Suppressor macrophage treated with lipopolysaccharide for 4 hours (primary cell): ENCODE data around the gene ZFP36L2.

Experiments used
- DNase-seq: peaks from one replicate; pipeline ENCODE4 v3.0.0-alpha.2; 2020

The ZFP36L2 gene

DNA sequence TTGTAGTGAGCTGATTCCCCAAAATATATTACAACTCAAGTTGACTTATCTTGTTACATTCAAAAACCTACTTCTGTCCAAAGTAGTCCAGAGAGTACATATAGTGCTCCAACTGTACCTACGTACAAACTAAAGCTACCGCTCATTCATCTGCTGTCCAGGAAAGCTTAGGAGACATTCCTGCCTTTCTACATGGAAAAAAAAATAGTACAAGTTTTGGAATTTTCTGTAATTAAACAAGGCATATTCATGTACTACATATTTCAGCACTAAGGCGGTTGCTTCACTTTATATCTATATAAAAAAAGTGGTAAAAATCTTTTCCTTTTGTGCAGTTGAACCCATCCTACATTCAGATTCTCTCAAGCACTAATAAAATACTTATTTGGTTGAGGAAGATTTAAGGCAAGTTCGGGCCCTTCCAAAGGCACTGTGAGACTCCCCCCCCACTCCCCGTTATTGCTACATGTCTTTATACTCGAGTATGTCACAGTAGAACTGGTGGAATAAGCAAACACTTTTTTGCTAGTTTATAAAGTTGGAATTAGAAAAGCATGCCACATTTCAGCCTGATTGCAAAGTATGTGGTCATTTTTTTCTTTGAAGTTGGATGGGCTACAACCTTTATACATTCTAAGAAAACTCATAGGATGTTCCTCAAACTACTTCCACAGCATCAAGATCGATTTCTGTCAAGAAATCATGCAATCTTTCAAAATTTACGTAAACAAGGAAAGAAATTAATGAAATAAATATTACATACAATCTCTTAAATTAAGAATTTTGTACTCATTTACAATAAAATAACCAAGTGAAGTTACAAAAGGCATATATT is 3.7 kb downstream of the ZFP36L2 start:
- no peak for DNase-seq

DNA sequence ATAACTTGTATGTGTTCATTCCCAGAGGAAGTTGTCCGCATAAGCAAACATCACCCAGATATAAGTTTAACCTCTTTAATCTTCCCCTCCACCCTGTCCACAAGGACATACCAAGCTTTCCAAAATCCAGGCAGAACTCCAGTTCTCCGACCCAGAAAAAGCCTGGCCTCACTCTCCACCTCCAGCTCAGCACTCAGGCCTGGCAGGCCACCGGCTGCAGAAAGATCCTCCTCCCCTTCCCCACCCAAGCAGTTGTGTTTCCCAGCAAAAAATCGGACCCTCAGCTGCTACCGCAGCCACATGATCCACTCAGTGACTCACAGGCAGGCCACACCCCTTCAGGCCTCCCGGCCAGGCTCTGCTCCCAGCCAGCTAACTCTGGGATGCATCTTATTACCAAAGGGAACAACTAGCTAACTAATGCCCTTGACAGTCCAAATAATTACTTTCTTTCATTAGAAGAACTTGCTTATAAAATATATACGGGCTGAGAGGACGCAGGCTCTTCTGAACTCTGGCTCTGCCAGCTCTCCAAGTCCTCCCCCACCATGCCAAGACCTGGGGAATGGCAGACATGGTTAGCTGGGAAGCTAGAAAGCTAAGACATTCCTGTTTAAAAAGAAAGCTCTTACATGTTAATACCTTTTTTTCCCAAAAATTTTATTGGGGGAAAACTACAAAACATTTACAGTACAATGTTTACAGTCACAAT is 4.5 kb downstream of the ZFP36L2 start:
- peak; percentile 77 for DNase-seq

DNA sequence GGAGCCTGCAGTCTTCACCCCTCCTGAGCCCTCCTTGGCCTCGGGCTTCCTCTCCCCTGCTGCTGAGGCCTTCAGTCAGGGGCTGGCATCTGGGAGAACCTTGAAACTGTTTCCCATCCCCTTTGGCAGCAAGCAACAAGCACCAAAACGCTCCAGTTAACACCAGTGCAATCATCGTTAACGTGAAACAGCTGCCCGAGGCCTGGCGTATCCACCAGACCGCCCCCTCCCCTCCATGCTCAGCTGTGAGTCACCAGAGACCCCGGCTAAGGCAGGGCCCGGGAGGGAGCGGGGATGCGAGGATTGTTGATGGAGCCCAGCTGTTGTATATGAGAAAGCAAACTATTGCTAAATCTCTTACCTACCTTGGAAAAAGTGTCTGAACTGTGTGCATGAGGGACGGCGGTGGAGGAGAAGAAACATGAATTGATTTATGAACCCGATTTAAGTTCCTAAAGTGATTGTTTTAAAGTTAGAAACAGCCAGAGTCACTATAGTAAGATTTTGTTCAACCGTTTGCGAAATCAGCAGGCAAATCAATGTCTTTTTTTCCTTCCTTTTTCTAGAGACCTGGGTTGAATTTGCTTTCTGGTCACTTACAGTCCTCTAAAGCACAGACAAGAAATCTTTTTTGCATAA is 5.2 kb downstream of the ZFP36L2 start:
- DNase-seq, result peak; percentile 40

DNA sequence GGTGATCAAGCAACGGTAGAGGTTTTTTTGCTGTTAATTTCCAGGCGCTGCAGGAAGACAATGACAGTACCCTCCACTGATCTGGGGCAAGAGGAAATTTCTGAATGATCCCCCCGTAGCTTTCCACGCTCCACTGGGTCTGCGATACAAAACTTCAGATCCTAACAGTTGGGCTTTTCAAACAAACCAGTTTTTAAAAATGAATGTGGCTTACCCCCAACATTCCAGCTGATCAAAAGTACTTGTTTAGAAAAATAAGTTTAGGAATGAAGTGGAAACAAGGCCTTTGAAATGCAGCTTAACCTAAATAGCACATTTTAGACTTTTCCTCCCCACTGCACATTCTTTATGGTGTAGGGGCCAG is 5.7 kb downstream of the ZFP36L2 start:
- no peak for DNase-seq

DNA sequence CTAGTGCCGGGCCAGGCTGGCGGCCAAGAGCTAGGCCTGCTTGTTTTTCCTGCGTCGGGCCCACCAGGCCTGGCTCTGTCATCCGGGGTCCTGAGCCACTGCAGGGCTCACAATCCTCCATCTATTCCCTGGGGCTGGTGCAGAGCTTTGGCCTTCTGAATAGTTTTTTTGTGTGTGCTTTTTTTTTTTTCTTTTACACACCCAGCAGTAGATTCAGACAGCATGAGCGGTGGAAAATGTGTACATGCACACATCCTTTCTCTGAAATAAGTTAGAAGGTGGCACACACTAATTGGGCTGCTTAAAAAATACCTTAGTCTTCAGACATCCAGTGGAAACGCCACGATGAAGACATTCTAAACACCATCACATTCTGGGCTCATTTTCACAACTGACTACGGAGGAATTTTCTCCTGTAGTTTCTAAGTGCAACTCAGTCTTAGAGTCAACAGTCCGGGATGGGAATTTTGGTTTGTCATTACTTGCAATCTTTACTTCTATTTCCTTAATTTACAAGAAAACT is 6.1 kb downstream of the ZFP36L2 start:
- DNase-seq, result peak; percentile 57

DNA sequence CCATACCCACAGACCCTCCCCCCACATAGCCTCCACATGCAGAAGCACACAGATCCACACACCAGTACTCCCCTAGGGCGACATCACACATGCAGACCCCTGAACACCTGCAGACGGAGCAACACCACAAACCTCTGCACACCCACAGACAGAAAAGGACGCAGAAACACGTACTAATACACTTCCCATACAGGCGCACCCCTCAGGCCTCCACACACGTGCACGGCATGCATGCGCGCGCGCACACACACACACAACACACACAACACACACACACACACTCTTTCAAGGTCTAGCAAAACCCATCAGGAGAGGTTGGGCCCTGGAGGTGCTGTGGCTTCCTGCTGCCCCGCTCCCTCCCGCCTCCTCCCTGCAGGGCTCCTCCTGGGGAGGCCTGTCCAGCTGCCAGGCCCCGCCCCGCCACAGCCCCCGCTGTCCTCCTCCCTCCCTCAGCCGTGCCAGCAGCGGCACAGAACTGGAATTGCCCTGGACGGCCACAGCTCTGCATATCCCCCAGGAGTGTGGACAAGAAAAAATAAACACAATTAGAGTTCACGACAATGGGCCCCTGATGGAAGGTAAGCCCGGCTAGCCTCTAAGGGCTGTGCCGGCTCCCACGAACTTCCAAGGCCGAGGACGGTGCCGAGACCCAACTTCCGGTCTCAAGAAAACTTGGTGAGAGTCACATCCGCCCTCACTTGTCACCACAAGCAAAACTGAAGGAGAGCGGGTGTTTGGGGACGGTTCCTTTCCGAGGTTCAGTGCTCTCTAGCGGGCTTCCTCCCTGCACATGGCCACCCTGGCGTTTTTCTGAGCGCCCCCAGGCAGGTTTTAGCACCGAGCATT is 6.8 kb downstream of the ZFP36L2 start:
- peak; percentile 86 for DNase-seq

DNA sequence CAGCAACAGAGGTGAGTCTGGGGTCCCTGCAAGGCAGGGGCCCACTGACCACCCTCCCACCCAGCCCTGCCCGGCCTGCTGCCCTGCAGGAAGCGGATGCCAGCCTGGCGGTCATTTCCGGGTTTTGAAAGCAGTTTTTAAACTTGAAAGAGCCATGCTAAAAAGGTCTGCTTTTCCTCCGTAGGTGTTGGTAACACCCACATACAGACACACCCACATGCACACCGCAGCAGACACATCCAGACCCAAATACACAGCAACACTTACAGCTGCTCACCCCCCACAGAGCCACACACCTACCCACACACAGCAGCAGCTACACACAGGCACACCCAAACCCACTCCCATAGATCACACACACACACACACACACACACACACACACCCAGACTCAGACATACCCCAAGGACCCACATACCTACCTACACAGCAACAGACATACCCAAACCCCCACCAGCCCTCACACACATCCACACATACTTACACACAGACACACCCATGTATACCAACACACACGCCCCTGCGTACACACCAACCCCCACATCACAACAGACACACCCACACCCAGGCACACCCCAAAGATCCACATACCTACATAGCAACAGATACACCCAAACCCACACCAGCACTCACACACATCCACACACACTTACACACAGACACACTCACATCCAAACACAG is 7.6 kb downstream of the ZFP36L2 start:
- peak; percentile 44 for DNase-seq

DNA sequence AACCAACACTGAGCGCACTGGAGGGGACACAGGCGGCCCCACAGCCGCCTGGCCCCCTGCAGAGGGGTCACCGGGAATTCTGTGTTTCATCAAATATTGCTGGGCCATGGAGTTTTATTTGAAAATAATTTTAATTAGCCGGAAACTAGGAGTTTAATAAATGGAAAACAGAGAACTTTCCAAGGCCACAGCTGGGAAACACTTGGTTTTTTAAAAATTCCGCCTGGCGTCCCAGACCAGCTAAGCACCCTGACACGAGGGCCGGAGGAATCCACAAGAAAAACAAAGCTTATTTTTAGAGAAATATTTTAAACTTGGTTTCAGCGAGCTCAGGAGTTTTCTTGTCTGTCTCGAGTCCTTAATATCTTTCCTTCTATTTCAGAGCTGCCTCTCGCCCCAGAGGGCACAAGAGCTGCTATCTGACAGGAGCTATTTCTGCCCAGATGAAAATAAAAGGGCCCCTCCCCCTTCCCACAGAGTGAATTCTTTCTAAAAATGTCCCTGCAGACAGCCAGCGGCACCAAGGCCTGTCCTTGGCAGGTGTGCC is 8.2 kb downstream of the ZFP36L2 start:
- DNase-seq, result no peak

DNA sequence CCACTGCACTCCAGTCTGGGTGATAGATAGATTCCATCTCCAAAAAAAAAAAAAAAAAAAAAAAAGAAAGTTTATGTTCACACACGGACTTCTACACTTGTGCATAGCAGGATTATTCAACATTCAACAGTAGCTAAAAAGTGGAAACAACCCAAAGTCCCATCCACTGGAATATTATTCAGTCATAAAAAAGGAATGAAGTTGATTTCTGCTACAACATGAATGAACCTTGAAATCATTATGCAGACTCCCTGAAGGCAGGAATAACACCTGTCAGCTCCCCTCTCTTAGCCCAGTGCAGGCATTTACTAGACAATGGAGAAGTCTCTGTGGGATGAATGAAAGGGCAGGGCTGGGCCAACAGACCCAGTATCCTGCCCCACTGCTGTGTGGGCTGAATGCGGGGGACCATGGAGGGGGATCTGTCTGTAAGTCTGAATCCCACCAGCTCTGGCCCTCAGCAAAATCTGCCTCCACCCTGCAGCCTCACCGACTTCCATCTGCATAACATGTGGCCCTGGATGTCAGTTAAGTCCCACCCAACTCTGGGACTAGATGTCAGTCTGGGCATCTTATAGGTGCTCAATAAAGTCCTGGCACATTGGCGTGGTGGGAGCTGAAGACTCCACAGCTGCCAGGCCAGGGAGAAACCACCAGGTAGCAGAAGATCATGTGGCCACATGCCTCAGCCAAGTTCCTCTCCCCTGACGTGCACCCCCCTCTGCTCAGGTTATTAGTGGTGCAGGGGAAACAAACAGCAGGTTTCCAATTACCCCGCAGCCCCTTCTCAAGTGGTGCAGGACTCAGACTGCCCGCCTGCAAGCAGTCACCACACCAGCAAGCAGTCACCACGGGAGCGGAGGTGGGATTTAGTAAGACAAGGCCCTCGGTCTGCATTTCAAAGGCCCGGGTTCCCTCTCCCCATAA is 8.9 kb downstream of the ZFP36L2 start:
- no peak for DNase-seq

DNA sequence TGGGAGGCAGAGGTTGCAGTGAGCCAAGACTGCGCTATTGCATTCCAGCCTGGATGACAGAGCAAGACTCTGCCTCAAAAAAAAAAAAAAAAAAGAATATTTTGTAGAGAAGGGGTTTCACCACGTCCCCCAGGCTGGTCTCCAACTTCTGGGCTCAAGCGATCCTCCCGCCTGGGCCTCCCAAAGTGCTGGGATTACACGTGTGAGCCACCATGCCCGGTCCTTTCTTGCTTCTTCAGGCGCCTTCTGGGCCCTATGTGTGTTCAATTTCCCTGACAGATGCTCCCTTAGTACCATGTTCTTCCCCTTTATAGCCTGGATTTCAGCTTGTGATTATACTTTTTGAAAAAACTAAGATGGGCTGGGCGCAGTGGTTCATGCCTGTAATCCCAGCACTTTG is 9.8 kb downstream of the ZFP36L2 start:
- DNase-seq, result no peak

DNA sequence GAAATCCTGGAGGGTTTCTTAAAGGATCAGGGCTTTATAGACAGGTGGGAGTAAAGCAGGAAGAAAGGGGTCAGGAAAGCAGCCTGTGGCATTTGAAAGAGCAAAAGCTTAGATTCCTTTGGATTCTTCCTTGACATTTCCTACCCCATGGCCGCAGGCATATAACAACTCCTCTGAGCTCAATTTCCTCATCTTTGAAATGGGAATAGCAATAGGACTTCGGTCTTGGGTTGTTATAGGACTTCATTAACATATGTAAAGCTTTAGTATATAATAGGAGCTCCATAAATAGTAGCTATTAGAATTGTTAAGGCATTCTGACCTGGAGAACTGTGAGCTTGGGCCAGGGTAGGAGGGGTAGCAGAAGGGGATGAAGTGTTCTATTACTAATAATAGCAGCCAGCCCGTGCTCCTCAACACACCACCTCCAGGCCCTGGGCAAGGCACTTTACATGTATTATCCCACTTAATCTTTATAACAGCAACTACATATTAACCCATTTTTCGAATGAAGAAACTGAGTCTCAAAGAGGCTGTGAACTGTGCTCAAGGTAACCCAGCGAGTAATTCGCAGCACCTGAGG is 10.6 kb downstream of the ZFP36L2 start:
- DNase-seq, result no peak

DNA sequence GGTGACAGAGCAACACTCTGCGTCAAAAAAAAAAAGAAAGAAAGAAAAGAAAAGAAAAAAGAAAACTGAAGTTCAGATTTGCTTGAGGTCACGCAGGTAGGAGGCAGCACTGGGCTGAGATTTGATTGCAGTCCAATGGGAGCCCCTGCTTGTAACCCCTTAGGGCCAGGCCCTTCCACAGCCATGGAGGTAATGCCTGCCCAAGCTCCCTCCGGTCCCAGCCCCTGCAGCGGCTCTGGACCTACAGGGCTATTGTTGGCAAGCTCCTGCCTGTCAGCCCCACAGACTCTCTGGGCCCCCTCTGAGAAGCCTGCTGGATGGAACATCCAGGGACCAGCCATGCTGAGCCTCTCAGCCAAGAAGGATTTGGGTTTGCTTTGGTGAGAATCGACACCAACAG is 12.2 kb downstream of the ZFP36L2 start:
- no peak for DNase-seq

DNA sequence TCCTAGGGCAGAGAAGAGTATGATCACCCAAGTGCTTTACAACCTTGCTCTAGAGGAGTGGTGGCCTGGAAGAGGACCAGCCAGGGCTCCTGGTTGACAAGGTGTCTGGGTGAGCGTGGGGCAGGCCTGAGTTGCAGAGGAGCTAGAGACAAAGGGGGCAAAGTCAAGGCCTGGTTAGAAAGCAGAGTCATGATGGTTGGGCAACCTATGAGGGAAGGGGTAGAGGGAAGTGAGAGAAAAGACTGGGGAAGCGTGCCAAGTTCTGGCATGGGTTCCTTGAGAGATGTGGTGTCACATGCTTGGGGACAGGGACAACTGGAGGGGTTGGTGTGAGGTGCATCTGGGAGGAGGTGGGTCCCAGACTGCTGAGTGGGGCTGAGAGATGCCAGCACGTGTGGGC is 13.5 kb downstream of the ZFP36L2 start:
- peak; percentile 95 for DNase-seq

DNA sequence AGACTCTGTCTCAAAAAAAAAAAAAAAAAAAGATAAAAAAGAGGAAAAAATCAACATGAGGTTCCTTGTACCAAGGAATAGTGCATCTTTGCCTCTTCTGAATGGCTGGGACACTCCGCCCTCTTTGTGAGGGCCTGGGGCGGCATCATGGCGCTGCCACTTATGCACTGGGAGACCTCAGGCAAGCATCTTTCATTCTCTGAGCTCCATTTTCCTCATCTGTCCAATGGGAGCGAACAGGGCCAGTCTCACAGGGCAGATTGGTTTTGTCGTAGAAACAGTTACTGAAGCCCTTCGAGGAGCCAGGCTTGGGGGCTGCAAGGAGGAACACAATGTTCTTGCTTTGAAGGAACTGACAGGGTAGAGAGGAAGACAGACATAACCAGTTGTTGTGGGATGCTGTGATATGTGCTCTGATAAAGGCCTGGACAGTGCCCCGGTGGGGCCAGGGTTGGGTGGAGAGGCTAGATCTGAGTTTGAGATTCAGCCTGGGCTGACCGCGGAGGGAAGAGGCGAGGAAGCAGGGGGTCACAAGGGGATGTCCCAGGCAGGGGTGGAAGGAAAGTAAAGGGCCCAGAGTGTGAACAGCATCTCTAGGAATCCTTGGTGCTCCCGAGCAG is 14.1 kb downstream of the ZFP36L2 start:
- peak; percentile 30 for DNase-seq

DNA sequence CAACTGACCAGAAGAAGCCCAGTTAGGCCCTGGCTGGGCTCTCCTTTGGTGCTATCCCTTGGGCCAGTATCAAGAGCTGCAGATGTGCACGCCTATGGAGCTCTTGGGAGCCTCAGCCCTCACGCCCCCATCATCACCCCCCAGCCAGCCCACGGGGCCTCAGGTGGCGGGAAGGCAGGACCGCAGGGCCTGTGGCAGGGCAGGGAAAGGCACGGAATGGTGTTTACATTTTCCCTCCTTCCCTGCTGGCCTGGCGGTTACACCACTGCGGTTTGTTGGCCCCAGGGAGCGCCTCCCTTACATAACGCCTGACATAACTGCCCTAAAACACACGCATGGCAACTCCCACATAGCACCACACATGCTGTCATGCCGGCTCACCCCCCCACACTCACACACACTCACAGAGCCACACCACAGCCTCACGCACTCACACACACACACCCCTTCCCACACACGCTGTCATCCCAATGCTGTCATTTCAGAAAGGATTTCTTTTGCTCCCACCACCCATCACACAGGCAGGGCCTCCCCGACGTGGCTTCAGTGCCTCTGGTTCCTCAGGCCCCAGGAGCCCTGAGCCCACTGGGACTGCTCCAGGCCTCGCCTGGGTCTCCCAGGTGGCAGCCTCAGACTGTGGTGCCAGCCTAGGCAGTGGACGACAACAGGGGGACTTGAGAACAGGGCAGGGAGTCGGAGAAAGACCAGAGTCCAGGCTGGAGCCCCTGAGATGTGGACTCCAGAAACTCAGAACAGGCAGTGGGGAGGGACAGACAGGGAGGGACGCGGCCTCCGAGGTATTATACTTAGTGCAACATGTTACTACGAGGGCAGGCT is 15.7 kb downstream of the ZFP36L2 start:
- DNase-seq, result peak; percentile 90

DNA sequence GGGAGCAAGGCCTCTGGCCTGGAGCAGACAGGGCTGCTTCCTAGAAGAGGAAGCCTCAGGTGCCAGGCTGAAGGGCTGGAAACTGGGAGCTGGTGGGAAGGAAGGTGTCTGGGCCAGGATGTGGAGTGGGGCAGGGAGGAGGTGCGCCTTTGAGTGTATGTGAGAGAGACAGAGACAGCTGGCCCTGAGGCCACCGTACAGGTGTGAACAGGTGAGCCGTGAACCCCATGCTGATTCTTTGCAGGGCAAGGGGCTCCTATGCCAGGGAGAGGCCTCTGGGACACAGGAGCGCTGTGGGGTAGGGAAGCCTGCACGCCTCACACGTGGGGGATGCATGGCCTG is 16.3 kb downstream of the ZFP36L2 start:
- DNase-seq, result no peak

DNA sequence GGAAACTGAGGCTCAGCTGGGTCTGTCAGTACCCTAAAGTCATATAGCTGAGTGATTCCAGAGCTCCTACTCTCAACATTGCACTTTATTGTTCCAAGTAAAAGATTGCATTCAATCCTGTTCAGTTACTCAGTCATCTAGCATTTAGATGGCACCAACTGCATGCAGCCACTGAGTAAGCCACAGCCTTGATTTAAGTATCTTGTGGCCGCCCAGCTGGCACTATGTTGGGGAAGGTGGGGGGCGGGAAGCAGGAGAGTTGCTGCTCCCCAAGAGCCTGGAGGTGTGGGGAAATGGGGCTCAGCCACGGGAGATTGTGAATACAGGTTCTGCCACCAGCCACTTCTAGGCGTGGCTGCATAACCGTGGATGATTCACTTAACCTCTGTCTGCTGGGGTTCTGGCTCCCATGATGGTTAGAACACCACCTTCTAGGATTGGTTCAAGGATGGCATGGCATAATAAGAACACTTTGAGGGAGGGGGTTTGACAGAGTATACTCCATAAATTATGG is 17.1 kb downstream of the ZFP36L2 start:
- no peak for DNase-seq

DNA sequence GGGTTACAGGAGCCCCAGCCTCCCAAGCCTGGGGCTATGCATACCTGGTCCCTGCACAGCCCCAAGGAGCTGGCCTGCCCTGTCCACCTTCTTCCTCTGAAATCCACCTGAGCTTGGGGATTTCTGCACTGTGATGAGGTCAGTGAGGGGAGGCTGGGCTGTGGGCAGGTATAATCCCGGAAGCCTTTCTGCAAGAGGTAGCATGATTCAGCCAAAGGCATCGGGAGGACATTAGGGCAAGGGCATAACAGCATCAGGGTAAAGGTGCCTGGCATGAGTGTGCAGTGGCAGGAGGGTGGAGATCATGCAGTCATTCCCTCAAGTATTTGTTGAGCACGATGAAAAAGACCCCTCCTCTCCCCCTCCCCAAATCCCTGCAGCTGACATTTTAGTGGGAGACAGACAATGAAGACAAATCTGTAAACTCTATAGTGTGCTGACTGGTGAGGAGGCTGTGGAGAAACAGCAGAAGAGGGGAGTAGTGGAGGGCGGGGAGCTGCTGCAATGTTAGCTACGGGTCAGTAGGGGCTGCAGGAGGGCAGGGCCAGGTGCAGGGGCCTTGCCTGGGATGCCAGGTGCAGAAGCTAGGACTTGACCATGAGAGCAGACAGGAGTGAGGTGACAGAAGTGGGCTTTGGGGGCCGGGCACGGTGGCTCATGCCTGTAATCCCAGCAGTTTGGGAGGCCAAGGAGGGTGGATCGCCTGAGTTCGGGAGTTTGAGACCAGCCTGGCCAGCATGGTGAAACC is 18.7 kb downstream of the ZFP36L2 start:
- DNase-seq, result no peak
